ENCODE measurements around the gene THADA. TPM values are rescaled to one million over a fixed set of nuclear protein-coding genes. Genes with fewer than 3 reads are reported as not detected.

Gene THADA
- total RNA-seq, 1 experiment from 2014 or later: 20.1 TPM

GRCh38 chr2:43246641-43247040 is 349.2 kb downstream of the THADA start:
- H3K14ac ChIP-seq (ENCODE audit: insufficient read depth, low read length): peak overlapping the region; percentile 6; the same call in 1 of the 2 replicates
- no peak overlapping the region for H2BK20ac ChIP-seq (ENCODE audit: low read depth, low read length, poor library complexity, severe bottlenecking)
- no peaks in the 10 kb centered on the region for H3K79me1 ChIP-seq (ENCODE audit: insufficient read depth, low read depth, low read length, poor library complexity, severe bottlenecking)
- H4K91ac ChIP-seq (ENCODE audit: insufficient read length, low read depth, low read length): no peak overlapping the region
- no peak overlapping the region for H3K4me3 Mint-ChIP-seq
- no peak overlapping the region for H2BK12ac ChIP-seq (ENCODE audit: insufficient read length, low read depth, low read length)
- no peaks in the 10 kb centered on the region for H4K20me1 ChIP-seq (ENCODE audit: control insufficient read depth, insufficient read depth, insufficient read length)
- no peak overlapping the region for H3K27ac ChIP-seq (ENCODE audit: insufficient read length, low read depth, low read length)
- H3K56ac ChIP-seq (ENCODE audit: insufficient read length, low read depth, low read length): no peak overlapping the region
- H4K5ac ChIP-seq (ENCODE audit: insufficient read length, low read depth, low read length): no peak overlapping the region
- H2AFZ ChIP-seq (ENCODE audit: low read length): no peak overlapping the region
- H3K9me3 Mint-ChIP-seq: no peaks in the 10 kb centered on the region
- H3K27me3 Mint-ChIP-seq (ENCODE audit: low read depth): no peaks in the 10 kb centered on the region
- no peaks in the 10 kb centered on the region for H3K23me2 ChIP-seq (ENCODE audit: insufficient read length, low read depth, low read length, poor library complexity, severe bottlenecking)
- no peaks in the 10 kb centered on the region; a peak in 1 of 7 replicates for H3K36me3 Mint-ChIP-seq (ENCODE audit: insufficient read depth in 1 of 3, low read depth in 3 of 3)
- H2BK15ac ChIP-seq (ENCODE audit: low read depth, low read length): no peak overlapping the region
- no peak overlapping the region for H3T11ph ChIP-seq (ENCODE audit: low read length)
- H2BK120ac ChIP-seq (ENCODE audit: low read depth, low read length, poor library complexity, severe bottlenecking): no peak overlapping the region
- no peak for DNase-seq
- WGBS (ENCODE audit: extremely low coverage, insufficient read length, low lambda C conversion rate): no CpG with 5 or more reads among the region's 3 CpGs
- no peak overlapping the region for H3K9ac ChIP-seq (ENCODE audit: extremely low read depth, insufficient read length, low read length)
- no peak overlapping the region for H3K4ac ChIP-seq (ENCODE audit: low read depth, low read length)
- no peak overlapping the region for H4K8ac ChIP-seq (replicated peaks; ENCODE audit: insufficient read length, low read depth, low read length)
- H3K4me2 ChIP-seq (ENCODE audit: insufficient read depth, insufficient read length, low read length): no peak overlapping the region
- peak overlapping the region in 2 of 3 experiments; percentile 28 to 91; a peak in 2 of 7 replicates for H3K27ac Mint-ChIP-seq
- no peaks in the 10 kb centered on the region for H3K27me3 ChIP-seq (ENCODE audit: insufficient read depth, low read length)
- no peaks in the 10 kb centered on the region for H3K9me3 ChIP-seq (ENCODE audit: control insufficient read depth, low read depth, low read length)
- TF ChIP-seq CTCF (conservative IDR thresholded peaks at IDR 0.05): no peak
- no peaks in the 10 kb centered on the region for H3K79me2 ChIP-seq (ENCODE audit: insufficient read depth, low read length)
- no peak overlapping the region for H2BK5ac ChIP-seq (ENCODE audit: insufficient read length, low read length)
- no peak overlapping the region for H2AK5ac ChIP-seq (ENCODE audit: insufficient read length, low read length)
- H3K18ac ChIP-seq (ENCODE audit: insufficient read length, low read depth, low read length): no peak overlapping the region
- H3K4me1 Mint-ChIP-seq: peaks cover 14 to 17% of the 10 kb centered on the region in 2 experiments
- no peak overlapping the region for H3K23ac ChIP-seq (ENCODE audit: insufficient read length, low read depth, low read length)
- peaks cover 3% of the 10 kb centered on the region; the same call in 1 of the 2 replicates for H3K4me1 ChIP-seq (ENCODE audit: insufficient read depth, low read length)

Data from H9 (cell line).